Raji (cell line): Measurements from ENCODE around the gene DNLZ.

Source experiments
- POLR2A ChIP-seq: IDR thresholded peaks from 2 replicates; pipeline ENCODE4 v1.6.1; 2011; ENCODE audit warnings: low read depth, low read length, control low read depth; ENCODE audit not compliant: insufficient read depth

DNLZ gene

DNA sequence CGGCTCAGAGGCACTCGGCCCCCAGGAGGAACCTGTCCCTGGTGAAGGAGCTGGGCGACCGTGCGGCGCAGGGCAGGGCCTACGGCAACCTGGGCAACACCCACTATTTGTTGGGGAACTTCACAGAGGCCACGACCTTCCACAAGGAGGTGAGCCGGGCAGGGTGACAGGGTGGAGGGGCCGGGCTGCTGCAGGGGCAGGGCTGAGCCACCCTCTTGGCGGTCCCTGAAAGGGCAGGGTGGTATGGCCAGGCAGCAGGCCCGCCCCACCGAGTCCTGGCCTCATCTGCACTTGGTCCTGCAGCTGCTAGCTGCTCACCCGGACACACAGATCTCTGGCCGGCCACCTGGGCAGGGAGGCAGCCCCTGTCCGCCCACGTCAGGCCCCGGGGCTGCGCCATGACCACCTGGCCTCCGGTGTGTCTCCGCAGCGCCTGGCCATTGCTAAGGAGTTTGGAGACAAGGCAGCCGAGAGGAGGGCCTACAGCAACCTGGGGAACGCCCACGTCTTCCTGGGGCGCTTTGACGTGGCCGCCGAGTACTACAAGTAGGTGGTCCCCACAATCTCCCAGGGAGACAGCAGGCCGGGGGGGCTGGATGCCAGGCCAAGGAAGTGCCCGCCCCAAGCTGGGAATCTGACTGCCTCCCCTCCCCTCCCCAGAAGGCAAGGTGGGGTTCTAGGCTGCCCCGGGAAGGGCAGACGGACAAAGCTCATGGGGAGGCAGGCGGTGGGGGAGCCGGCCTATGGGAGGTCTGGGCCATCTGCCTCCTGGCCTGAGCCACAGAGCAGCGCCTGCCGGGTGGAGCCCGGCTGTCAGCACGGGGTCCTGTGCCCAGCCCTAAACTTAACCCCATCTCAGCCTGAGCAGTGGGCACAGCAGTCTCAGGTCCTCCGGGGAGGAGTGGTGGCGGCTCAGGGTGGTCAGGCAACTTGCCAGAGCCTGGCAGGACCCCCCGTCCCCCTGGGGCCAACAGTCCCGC, 25.8 kb downstream of the DNLZ start:
- no peak for TF ChIP-seq POLR2A

DNA sequence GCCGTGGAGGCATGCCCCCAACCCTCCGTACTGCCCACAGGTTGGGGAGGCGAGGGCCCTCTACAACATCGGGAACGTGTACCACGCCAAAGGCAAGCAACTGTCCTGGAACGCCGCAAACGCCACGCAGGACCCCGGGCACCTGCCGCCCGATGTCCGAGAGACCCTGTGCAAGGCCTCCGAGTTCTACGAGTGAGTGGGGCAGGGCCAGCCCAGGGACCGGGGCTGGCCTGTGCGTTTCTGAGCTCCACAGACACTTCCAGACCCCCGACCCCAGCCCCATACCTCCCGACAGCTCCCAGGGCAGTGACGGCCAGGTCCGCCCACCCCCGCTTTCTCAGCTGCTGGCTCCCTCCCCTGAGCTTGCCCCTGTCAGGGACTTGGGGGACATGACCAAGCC, 26.7 kb downstream of the DNLZ start:
- no peak for TF ChIP-seq POLR2A

DNA sequence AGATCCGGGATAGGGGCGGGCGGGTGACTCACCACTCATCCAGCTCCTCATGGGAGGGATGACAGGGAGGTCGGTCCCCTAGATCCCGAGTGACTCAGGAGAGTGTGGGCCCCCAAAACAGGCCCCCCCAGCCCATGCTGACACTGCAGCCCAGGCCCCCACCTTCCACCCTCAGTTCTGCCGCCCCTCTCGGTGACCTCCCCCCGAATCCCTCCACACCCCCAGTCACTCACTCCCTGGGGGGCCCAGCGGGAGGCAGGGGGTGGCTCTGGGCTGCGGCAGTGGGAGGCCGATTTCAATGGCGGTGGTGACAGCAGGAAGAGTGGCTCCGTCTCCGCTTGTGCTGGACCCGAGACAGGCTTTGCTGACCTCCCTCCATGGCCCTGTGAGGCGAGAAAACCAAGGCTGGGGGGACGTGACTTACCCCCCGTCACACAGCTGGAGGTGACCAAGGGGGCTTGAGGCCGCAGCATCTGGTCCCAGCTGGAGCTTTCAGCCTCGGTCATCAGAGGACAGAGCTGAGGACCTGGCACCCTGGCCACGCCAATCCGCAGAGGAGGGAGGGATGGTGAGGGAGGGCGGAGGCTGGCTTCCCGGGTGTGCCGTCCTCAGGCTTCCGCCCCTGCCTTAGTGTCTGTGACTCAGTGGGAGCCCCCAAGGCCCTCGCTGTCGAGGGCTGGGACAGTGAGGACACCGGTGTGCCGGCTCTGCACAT, 27.2 kb downstream of the DNLZ start:
- no peak for TF ChIP-seq POLR2A

DNA sequence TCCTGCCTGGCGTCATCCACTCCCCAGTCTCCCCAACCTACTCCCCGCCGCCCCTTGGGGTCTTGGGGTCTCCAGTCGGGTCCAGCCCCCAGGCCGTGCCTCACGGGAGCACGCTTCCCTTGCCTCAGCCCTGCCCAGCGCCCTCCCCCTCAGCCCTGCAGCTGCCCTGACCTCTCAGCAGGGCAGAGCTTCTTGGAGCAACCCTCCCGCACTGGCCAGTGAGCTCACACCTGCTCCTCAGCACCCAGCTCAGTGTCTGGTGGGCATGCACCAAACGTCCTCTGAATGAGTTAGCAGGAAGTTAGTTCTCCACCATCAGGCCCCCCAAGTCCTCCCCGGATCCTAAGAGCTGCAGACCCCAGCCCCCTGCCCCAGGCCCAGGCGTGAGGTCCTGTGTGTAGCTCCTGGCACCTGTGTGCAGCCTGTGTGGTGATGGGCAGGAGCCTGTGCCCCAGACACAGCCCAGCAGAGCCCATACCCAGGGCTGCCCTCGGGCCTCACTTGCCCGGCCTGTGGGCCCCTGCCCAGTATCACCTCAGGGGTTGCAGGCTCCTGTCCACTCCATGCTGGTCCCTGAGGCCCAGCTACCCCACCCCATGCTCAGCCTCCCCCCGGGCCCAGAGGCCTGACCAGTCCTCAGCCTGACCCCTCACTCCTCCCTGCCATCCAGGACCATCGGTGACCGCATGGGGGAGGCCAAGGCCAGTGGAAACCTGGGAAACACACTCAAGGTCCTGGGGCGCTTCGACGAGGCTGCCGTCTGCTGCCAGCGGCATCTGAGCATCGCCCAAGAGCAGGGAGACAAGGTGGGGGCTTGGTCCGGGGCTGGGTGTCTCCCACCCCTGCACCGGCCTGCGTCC, 28.0 kb downstream of the DNLZ start:
- no peak for TF ChIP-seq POLR2A

DNA sequence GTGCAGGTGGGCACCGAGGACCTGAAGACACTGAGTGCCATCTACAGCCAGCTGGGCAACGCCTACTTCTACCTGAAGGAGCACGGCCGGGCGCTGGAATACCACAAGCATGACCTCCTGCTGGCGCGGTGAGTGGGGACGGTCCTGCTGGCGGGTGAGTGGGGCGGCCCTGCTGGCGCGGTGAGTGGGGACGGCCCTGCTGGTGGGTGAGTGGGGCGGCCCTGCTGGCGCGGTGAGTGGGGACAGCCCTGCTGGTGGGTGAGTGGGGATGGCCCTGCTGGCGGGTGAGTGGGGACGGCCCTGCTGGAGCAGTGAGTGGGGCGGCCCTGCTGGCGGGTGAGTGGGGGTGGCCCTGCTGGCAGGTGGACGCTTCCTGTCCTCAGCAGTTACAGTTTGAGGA, 29.0 kb downstream of the DNLZ start:
- no peak for TF ChIP-seq POLR2A

- TF ChIP-seq POLR2A: no peak
Observed at GRCh38 chr9:136333486-136333885, 30.1 kb downstream of the DNLZ start.

DNA sequence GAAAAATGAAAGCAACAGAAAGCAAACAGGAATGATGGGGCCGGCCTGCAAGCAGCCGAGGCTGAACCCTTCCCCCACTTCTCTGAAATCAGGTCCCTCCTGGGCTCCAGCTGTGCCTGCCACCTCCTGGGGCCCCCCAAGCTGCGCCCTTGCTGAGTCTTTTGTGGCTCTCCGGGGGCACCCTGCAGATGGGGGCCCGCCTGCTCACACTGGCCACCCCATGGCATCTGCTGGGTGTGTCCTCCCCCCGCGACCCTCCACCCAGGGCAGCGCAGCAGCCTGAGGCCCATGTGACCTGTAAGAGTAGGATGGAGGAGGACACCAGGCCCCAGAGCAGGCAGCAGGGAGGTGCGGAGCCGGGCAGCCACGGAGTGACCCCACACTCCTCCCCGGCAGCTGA, 30.5 kb downstream of the DNLZ start:
- no peak for TF ChIP-seq POLR2A

GRCh38 chr9:136332482-136332983, 31.0 kb downstream of the DNLZ start:
- TF ChIP-seq POLR2A: no peak

DNA sequence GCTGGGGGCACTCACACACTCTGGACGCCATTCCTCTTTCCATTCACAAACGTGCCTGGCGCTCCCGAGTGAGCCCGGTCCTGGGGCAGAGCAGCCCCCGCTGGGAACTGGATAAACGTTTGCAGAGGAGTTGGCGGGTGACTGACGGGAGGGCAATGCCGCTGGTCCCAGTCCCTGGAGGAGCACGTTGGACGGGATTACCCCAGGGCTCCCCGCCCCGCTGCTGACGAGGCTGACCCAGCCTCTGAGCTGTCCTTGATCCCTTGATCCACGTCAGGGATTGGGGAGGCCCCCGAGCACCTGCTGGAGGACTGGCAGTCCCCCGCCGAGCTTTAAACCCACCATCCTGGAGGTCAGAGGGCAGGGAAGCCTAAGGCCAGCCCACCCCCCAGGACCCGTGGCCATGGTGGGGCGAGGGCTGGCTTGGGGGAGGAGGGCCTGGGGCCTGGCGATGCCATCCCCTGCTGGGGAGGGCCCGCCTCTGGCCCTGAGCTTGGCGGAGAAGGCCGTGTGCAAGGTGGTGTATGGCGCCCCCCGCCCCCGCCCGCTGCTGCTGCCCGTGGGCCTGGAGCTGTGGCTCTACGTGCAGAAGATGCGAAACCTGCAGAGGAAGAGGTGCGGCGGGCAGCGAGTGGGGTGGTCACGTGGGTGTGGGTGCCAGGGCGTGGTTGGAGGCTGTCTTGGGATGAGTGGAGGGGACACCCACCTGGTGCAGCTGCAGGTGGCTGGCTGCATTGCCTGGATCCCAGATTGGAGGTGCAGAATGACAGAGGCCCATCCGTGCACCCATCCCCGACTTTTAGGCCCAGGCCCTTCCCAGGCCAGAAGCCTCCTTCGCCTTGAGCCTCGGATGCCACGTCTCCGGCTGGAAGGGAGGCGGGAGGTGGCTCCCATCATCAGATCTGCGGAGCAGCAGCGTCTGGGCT, 31.7 kb downstream of the DNLZ start:
- TF ChIP-seq POLR2A: no peak

DNA sequence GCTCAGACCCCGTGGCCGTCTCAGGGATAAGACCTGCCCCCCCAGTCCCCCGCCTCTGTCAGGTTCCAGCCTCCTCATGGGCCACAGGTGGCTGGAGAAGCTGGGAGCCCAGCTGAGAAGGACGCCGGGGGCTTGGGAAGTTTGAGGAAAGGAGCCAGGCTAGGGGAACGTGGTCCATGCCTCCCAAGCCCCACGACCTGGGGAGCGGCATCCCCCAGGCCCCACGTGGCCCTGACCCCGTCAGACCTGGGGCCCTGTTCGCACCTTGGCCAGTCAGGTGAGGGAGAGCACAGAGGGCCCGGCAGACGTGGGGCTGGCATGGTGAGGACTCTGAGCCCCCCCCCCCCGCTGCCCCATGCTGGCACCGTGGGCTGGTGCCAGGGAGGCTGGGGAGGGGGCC, 32.5 kb downstream of the DNLZ start:
- TF ChIP-seq POLR2A: no peak

GRCh38 chr9:136330406-136330990, 33.0 kb downstream of the DNLZ start:
- no peak for TF ChIP-seq POLR2A

GRCh38 chr9:136329636-136330405, 33.7 kb downstream of the DNLZ start:
- no peak for TF ChIP-seq POLR2A

DNA sequence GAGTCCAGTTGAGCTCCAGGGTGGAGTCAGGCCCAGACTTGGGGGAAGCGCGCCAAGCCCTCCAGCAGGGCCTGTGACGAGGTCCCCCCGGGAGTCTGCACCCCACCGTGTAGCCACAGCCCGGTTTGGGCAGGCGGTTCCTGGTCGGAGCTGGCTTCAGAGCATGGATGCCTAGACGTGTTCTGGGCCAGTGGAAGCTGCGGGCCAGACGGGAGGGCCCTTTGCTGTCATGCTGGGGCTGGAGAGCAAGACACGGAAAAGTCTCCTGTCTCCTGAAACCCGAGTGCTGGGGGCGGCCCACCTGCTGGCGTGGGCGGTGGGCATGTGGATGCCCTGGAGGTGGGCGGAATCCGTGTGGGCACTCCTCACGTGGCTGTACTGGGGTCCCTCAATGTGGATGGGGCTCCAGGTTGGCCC, 34.3 kb downstream of the DNLZ start:
- TF ChIP-seq POLR2A: no peak

GRCh38 chr9:136328622-136329041, 34.9 kb downstream of the DNLZ start:
- TF ChIP-seq POLR2A: no peak
